ENCODE data around the gene EPC1.
"Not testable (repeated sequence)": the region's sequence is repeated elsewhere in the genome, so short reads cannot be mapped to it uniquely, and the experiment has no call there.

Gene EPC1

DNA sequence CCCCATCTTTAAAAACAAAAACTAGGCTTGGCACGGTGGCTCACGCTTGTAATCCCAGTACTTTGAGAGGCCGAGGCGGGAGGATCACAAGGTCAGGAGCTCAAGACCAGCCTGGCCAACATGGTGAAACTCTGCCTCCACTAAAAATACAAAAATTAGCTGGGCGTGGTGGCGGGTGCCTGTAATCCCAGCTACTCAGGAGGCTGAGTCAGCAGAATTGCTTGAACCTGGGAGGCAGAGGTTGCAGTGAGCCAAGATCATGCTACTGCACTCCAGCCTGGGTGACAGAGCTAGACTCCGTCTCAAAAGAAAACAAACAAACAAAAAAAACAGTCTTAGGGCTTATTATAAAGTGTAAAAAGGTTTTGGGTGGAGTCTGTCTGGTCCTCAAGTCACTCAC lies 117.2 kb downstream of the EPC1 start:
- DNase-seq, result not testable (repeated sequence)

DNA sequence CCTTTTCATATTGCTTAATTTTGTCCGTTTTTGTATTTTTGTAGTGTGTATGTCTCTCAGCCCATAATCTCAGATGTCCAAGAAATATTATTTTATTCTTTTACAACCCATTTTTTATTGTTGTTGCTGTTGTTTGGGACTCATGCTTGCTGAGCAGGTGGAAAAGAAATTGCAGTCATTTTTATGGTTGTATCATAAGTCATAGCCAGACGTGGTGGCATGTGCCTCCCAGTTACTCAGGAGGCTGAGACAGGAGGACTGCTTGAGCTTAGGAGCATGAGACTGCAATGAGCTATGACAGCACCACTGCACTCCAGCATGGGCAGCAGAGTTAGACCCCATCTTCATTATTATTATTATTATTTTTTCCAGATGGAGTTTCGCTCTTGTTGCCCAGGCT lies 117.8 kb downstream of the EPC1 start:
- no peak for DNase-seq

DNA sequence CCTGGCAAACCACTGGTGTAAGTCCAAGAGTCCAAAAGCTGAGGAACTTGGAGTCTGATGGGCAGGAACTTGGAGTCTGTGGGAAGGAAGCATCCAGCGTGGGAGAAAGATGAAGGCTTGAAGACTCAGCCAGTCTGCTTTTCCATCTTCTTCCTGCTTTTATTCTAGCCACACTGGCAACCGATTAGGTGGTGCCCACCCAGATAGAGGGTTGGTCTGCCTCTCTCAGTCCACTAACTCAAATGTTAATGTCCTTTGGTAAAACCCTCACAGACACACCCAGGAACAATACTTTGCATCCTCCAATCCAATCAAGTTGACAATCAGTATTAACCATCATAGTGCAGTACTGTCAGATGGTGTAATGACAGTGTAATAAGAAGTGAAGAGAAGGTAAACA lies 119.2 kb downstream of the EPC1 start:
- DNase-seq, result no peak

DNA sequence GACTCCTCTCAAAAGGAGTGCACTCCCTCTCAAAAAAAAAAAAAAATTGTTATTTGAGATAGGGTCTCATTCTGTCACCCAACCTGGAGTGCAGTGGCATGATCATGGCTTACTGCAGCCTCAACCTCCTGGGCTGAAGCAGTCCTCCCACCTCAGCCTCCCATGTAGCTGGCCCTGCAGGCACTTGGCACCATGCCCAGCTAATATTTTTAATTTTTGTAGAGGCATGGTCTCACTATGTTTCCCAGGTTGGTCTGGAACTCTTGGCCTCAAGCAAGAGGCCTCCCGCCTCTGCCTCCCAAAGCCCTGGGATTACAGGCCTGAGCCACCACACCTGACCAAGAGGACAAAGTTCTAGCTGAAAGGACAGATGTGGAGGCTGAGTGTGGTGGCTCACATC lies 120.3 kb downstream of the EPC1 start:
- DNase-seq, result no peak

DNA sequence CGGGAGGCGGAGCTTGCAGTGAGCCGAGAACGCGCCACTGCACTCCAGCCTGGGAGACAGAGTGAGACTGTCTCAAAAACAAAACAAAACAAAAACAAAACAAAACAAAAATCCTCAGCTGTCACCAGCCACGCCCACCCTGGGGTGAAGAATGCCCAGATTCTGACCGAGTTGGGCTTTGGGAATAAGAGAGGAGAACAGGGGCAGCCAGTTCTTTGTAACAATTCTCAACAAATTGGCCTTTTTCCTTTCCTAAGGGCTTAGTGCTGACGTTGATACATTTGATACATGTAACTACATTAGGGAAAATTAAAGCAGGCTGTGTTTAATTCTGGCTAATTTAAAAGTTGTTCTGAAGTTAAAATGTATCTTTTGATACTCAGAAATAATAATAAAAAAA lies 121.0 kb downstream of the EPC1 start:
- DNase-seq, result no peak

- not testable (repeated sequence) for DNase-seq
Measured at GRCh38 chr10:32222376-32222775, 124.6 kb downstream of the EPC1 start.

DNA sequence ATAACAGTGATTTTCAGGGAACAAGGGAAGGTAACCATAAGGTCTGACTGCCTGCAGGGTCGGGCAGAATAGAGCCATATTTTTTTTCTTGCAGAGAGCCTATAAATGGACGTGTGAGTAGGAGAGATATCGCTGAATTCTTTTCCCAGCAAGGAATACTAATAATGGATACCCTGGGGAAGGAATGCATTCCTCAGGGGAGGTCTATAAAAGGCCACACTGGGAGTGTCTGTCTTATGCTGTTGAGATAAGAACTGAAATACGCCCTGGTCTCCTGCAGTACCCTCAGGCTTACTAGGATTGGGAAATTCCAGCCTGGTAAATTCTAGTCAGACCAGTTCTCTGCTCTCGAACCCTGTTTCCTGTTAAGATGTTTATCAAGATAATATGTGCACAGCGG lies 127.8 kb downstream of the EPC1 start:
- DNase-seq, result not testable (repeated sequence)

DNA sequence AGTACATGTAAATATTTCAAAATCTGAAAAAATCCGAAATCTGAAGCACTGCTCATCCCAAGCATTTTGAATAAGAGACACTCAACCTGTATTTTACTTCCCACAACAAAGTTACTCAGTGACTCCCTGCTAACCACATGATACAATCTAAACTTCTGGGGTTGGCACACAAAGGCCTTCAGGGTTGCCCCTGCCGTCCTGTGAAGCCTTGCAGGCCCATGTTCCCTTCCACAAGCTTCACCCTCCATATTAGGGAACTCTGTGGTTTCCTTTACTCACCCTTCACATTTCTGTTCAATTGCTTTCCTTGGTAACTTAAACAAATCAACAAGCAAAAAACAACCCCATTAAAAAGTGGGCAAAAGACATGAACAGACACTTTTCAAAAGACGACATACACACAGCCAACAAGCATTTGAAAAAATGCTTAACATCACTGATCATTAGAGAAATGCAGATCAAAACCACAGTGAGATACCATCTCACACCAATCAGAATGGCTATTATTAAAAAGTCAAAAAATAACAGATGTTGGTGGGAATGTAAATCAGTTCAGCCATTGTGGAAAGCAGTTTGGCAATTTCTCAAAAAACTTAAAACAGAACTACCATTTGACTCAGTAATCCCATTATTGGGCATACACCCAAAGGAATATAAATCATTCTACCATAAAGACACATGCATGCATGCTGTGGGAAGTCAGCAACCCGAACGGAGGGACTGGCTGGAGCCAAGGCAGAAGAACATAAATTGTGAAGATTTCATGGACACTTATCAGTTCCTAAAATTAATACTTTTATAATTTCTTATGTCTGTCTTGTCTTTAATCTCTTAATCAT lies 128.5 kb downstream of the EPC1 start:
- DNase-seq, result not testable (repeated sequence)

Data from KG1 (cell line).